ENCODE data around the gene RBBP4.

The RBBP4 gene

GRCh38 chr1:32716312-32717148 is 65.5 kb downstream of the RBBP4 start (continued):
- TF ChIP-seq ZNF600 (tag by site-specific recombination; IDR thresholded peaks at IDR 0.05) (peak; percentile 67; the same call in 1 of the 2 replicates), ZNF366 (tag by site-specific recombination; conservative IDR thresholded peaks at IDR 0.05) (peak; percentile 51), ZNF121 (tag by site-specific recombination; IDR thresholded peaks at IDR 0.05) (no peak), ZNF701 (tag by site-specific recombination; IDR thresholded peaks at IDR 0.05) (no peak), HOXA7 (CRISPR knock-in tag; IDR thresholded peaks at IDR 0.05; ENCODE audit: borderline replicate concordance) (no peak), WT1 (tag by site-specific recombination; IDR thresholded peaks at IDR 0.05) (no peak), REPIN1 (tag by site-specific recombination; IDR thresholded peaks at IDR 0.05; ENCODE audit: low read depth) (no peak), ZNF423 (tag by site-specific recombination; IDR thresholded peaks at IDR 0.05) (no peak), ZNF624 (tag by site-specific recombination; IDR thresholded peaks at IDR 0.05) (no peak), KLF9 (tag by site-specific recombination; IDR thresholded peaks at IDR 0.05; ENCODE audit: low read depth) (peak; percentile 82), ATF2 (tag by site-specific recombination; IDR thresholded peaks at IDR 0.05; ENCODE audit: low read depth) (no peak), ZNF521 (tag by site-specific recombination; IDR thresholded peaks at IDR 0.05) (no peak), ZIC2 (tag by site-specific recombination; IDR thresholded peaks at IDR 0.05) (no peak), ZNF843 (tag by site-specific recombination; IDR thresholded peaks at IDR 0.05) (no peak), REST (tag by site-specific recombination; IDR thresholded peaks at IDR 0.05) (no peak), ZBTB21 (tag by site-specific recombination; IDR thresholded peaks at IDR 0.05) (no peak), ZNF501 (tag by site-specific recombination; IDR thresholded peaks at IDR 0.05) (no peak), HOXD13 (CRISPR knock-in tag; IDR thresholded peaks at IDR 0.05; ENCODE audit: borderline replicate concordance) (no peak), ZNF133 (tag by site-specific recombination; IDR thresholded peaks at IDR 0.05) (no peak), ZNF580 (tag by site-specific recombination; IDR thresholded peaks at IDR 0.05) (no peak), KLF1 (tag by site-specific recombination; IDR thresholded peaks at IDR 0.05) (peak; percentile 71), ZNF202 (tag by site-specific recombination; IDR thresholded peaks at IDR 0.05; ENCODE audit: borderline replicate concordance) (no peak), ZNF350 (tag by site-specific recombination; IDR thresholded peaks at IDR 0.05) (no peak), ZNF10 (tag by site-specific recombination; IDR thresholded peaks at IDR 0.05) (no peak), ZNF513 (tag by site-specific recombination; IDR thresholded peaks at IDR 0.05) (no peak), ZNF292 (tag by site-specific recombination; IDR thresholded peaks at IDR 0.05; ENCODE audit: borderline replicate concordance, low read depth) (no peak), YY1 (tag by site-specific recombination; IDR thresholded peaks at IDR 0.05) (no peak), ZNF549 (tag by site-specific recombination; IDR thresholded peaks at IDR 0.05) (no peak), PATZ1 (tag by site-specific recombination; IDR thresholded peaks at IDR 0.05) (peak; percentile 60), ZBTB49 (tag by site-specific recombination; IDR thresholded peaks at IDR 0.05; ENCODE audit: low read depth) (no peak)

All from HEK293 (cell line).